H1 (cell line): ENCODE measurements around the gene NHSL2. TPM values are rescaled to one million over a fixed set of nuclear protein-coding genes. Genes with fewer than 3 reads are reported as not detected.

ENCODE experiments used
- polyA plus RNA-seq, 7 experiments: library from polyadenylated mRNA; depleted of rRNA in 3 of 7; stranded (reverse) in 5 of 7; unstranded in 2 of 7; fragments of >200 nt in 5 of 7; fragments of 200-250 nt in 2 of 7; gene quantifications; 1 replicate in 5 of 7; 2 replicates in 1 of 7; 4 replicates in 1 of 7; pipeline versions ENCODE4 v1.2.1 to v1.2.3, GENCODE V29; 2011 to 2013; ENCODE audit warnings: missing spikeins in 2 of 7, mixed read lengths in 2 of 7
- total RNA-seq: library from RNA; stranded (reverse); fragmentation: NEBNext Ultra II Directional; extraction: Animal tissue kit (Norgen Biotek cat#: 25700); gene quantifications from 2 replicates; pipeline ENCODE4 v1.2.1, GENCODE V29; 2021
- TF ChIP-seq, protein P1 (sequence below): IDR thresholded peaks from 2 replicates; pipeline ENCODE4 v1.6.1; 2012; ENCODE audit warnings: low read length, inconsistent platforms

NHSL2 gene
- total and polyA plus RNA-seq, 2 of the 8 experiments (the other 6 are each of a cell fraction or from before 2014, with no cell fraction given), result 3.7 to 7.2 TPM

DNA sequence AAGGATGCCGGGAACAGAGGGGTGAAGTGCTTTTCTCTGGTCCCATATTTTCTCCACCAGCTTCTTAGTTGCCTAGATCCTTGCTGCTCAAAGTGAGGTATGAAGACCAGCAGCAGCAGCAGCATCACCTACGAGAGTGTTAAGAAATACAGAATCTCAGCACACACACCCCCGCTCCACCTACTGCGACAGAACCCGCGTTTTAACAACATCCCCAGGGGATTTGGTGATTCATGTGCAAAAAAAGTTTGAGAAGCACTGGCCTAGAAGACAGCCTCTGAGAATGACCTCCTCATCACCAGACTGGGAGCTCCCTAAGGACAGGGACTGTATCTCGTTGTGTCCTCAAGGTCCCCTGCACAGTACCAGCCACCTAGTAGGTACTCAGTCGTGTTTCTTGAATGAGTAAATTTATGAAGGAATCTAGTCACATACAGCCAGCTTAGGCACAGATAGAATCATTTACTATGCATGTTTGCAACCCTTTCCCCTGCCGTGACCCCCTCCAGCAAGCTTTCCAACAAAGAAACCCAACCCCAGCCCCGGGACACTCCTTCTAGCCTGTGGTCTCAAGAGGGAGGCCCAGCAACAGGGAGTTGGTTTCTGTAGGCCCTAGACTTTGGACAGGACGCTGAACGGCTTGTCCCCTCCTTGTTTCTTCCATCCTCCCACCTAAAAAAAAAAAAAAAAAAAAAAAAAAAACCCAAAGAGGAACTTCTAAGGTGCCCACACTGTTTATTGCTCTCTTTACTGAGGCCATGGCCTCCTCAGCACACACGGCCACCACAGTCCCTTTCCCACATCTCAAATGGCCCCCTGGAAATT lies 199.6 kb downstream of the NHSL2 start (continued):
- TF ChIP-seq, protein P1, sequence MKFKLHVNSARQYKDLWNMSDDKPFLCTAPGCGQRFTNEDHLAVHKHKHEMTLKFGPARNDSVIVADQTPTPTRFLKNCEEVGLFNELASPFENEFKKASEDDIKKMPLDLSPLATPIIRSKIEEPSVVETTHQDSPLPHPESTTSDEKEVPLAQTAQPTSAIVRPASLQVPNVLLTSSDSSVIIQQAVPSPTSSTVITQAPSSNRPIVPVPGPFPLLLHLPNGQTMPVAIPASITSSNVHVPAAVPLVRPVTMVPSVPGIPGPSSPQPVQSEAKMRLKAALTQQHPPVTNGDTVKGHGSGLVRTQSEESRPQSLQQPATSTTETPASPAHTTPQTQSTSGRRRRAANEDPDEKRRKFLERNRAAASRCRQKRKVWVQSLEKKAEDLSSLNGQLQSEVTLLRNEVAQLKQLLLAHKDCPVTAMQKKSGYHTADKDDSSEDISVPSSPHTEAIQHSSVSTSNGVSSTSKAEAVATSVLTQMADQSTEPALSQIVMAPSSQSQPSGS, result no peak
- TF ChIP-seq, all 59 proteins: peak for 0
